ENCODE results near the gene SCGB1C1. TPM values are rescaled to one million over a fixed set of nuclear protein-coding genes. Genes with fewer than 3 reads are reported as not detected.

The SCGB1C1 gene
- total RNA-seq, 6 experiments from 2014 or later: not detected

DNA sequence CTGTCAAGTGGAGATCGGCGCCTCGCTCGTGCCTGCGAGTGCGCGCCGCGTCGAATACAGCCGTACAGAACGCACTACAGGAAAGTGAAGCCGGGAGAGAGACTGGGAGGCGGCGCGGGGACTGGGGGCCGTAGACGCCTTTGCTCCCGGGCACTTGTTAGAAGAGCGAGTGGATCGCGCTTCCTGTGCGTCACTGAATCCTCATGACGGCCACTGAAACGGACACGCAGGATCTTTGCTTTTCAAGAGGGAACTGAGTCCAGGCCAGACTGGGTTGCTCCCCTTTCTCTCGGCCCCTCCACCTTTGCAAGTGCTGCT, 14.9 kb downstream of the SCGB1C1 start:
- peaks cover 0 to 49% (median 11%) of the 10 kb centered on the region in 4 donors for H3K36me3 ChIP-seq
- ATAC-seq: peak; percentile 11 to 16 (median 13)

DNA sequence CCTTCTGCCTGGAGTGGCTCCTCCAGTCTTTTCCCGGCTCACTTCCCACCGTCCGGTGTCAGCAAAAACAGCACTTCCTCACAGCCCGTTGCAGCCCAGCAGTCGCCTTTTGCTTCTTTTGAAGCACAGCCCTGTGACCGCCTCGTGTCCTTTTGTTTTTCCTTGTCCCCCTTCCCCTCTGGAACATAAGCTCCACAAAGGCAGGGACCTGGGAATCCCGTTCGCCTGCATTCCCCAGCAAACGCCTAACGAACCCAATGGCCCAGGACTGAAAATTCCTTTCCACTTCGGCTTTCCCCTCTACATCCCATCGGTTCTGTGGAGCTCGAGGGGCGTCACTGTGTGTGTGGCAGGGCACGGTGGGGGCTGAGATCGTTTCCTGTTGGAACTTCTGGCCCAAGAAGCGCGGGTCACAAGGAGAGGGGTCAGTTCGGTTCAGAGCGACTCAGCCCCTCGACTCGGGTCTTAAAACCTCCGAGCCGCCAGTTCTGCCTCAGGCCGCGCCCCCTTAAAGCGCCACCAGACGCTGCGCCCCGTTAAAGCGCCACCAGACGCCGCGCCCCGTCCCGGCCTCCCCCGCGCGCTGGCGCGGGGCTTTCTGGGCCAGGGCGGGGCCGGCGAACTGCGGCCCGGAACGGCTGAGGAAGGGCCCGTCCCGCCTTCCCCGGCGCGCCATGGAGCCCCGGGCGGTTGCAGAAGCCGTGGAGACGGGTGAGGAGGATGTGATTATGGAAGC, 15.5 kb downstream of the SCGB1C1 start:
- intact Hi-C loops (cut with DNase I): no loop called here
- H3K27ac ChIP-seq: peak overlapping the region; percentile 94 to 99 (median 98)
- ATAC-seq: peak; percentile 71 to 76 (median 72)
- H3K9me3 ChIP-seq: no peaks in the 10 kb centered on the region
- no peaks in the 10 kb centered on the region for H3K27me3 ChIP-seq
- H3K4me3 ChIP-seq: peak overlapping the region; percentile 90 to 99 (median 95)
- WGBS (ENCODE audit: insufficient coverage, low coverage, low lambda C conversion rate, missing lambda C conversion rate): under 1% methylated on average over 27 of the region's 57 CpGs
- H3K36me3 ChIP-seq: peaks cover 0 to 54% (median 11%) of the 10 kb centered on the region in 4 donors
- TF ChIP-seq POLR2A (IDR thresholded peaks at IDR 0.05) (peak; percentile 90), CTCF (IDR thresholded peaks at IDR 0.05) (no peak)
- DNase-seq: peak; percentile 87 to 88 (median 87)
- peaks cover 0 to 25% (median 13%) of the 10 kb centered on the region in 4 donors for H3K4me1 ChIP-seq

More for the DNA sequence above, 14.9 kb downstream of the SCGB1C1 start:
- peaks cover 0 to 25% (median 13%) of the 10 kb centered on the region in 4 donors for H3K4me1 ChIP-seq
- peak overlapping the region; percentile 90 to 99 (median 95) for H3K4me3 ChIP-seq
- no peaks in the 10 kb centered on the region for H3K9me3 ChIP-seq
- peak in 1 of 3 donors; percentile 70 for DNase-seq
- intact Hi-C loops (cut with DNase I): no loop called here
- H3K27me3 ChIP-seq: no peaks in the 10 kb centered on the region
- 0% methylated on average over 2 of the region's 27 CpGs for WGBS (ENCODE audit: insufficient coverage, low coverage, low lambda C conversion rate, missing lambda C conversion rate)
- TF ChIP-seq POLR2A (IDR thresholded peaks at IDR 0.05) (no peak), CTCF (IDR thresholded peaks at IDR 0.05) (no peak)
- peak overlapping the region; percentile 94 to 99 (median 98) for H3K27ac ChIP-seq

GRCh38 chr11:208917-209260, 16.0 kb downstream of the SCGB1C1 start:
- peak overlapping the region; percentile 15 to 99 (median 98) for H3K27ac ChIP-seq
- peak overlapping the region; percentile 90 to 99 (median 95) for H3K4me3 ChIP-seq
- DNase-seq (peak in 1 of 3 donors; percentile 61), ATAC-seq (peak in 2 of 4 donors; percentile 2)
- H3K36me3 ChIP-seq: peaks cover 0 to 60% (median 12%) of the 10 kb centered on the region in 4 donors
- no peak for TF ChIP-seq POLR2A (IDR thresholded peaks at IDR 0.05)
- TF ChIP-seq CTCF (IDR thresholded peaks at IDR 0.05): no peak
- intact Hi-C loops (cut with DNase I): no loop called here
- H3K4me1 ChIP-seq: peaks cover 0 to 25% (median 13%) of the 10 kb centered on the region in 4 donors
- H3K27me3 ChIP-seq: no peaks in the 10 kb centered on the region
- 0% methylated on average over 8 of the region's 26 CpGs for WGBS (ENCODE audit: insufficient coverage, low coverage, low lambda C conversion rate, missing lambda C conversion rate)
- H3K9me3 ChIP-seq: no peaks in the 10 kb centered on the region

DNA sequence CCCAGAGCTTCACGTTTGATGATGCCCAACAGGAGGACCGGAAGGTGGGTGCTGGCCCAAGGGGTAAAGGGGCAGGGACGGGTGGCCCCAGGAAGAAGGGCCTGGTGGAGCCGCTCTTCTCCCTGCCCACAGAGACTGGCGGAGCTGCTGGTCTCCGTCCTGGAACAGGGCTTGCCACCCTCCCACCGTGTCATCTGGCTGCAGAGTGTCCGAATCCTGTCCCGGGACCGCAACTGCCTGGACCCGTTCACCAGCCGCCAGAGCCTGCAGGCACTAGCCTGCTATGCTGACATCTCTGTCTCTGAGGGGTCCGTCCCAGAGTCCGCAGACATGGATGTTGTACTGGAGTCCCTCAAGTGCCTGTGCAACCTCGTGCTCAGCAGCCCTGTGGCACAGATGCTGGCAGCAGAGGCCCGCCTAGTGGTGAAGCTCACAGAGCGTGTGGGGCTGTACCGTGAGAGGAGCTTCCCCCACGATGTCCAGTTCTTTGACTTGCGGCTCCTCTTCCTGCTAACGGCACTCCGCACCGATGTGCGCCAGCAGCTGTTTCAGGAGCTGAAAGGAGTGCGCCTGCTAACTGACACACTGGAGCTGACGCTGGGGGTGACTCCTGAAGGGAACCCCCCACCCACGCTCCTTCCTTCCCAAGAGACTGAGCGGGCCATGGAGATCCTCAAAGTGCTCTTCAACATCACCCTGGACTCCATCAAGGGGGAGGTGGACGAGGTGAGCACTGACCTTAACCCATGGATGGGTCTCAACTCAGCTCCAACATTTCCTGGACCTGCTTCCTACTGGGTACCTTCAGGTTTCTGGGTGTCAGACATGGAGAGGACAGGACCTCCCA, 16.6 kb downstream of the SCGB1C1 start:
- H3K9me3 ChIP-seq: no peaks in the 10 kb centered on the region
- intact Hi-C loops (cut with DNase I): loop anchor here in 1 of 2 donors (5.0 kb wide), 1 partner anchor 148 kb away; no protein-coding TSS in a partner anchor
- H3K27me3 ChIP-seq: no peaks in the 10 kb centered on the region
- ATAC-seq (no peak), DNase-seq (peak in 1 of 3 donors; percentile 44)
- peak overlapping the region; percentile 90 to 99 (median 95) for H3K4me3 ChIP-seq
- peak overlapping the region; percentile 15 to 99 (median 98) for H3K27ac ChIP-seq
- 43% methylated on average over 2 of the region's 29 CpGs for WGBS (ENCODE audit: insufficient coverage, low coverage, low lambda C conversion rate, missing lambda C conversion rate)
- peaks cover 0 to 25% (median 13%) of the 10 kb centered on the region in 4 donors for H3K4me1 ChIP-seq
- TF ChIP-seq CTCF (IDR thresholded peaks at IDR 0.05): no peak
- TF ChIP-seq POLR2A (IDR thresholded peaks at IDR 0.05): no peak
- H3K36me3 ChIP-seq: peaks cover 0 to 62% (median 13%) of the 10 kb centered on the region in 4 donors

Measured in right lobe of liver (tissue), 6 donors.